OCI-LY7 (cell line): ENCODE results near the gene CCR8. TPM values are rescaled to one million over a fixed set of nuclear protein-coding genes. Genes with fewer than 3 reads are reported as not detected.

Experiments
- BruUV-seq: library from RNA; stranded (reverse); fragments of 400-500 nt; replicated peaks from 2 replicates; lab custom pipeline; 2021; lab: Mats Ljungman, UMichigan
- CTCF ChIA-PET: fragments of 300-600 bp; sonication (Branson Sonifier 250); formaldehyde crosslinking; loops from one replicate; lab custom pipeline; 2022; ENCODE audit warnings: antibody characterized with exemption; ENCODE audit not compliant: unreplicated experiment; lab: Charles Lee
- POLR2A ChIA-PET: fragments of 300-600 bp; sonication (Branson Sonifier 250); formaldehyde crosslinking; loops from one replicate; lab custom pipeline; 2022; ENCODE audit warnings: antibody characterized with exemption; lab: Charles Lee
- DNase-seq: peaks from one replicate; pipeline ENCODE4 v3.0.0-alpha.2; 2015; ENCODE audit warnings: low spot score
- H2AFZ ChIP-seq: fragments of 200-600 bp; sonication (generic), shearing (Covaris generic); 2 replicates; pipeline ENCODE4 v1.6.1; 2014; ENCODE audit warnings: mild to moderate bottlenecking, antibody characterized with exemption, low read length, moderate library complexity
- H3K27ac ChIP-seq: fragments of 200-600 bp; sonication (generic); 2 replicates; pipeline ENCODE4 v1.5.1; 2014; ENCODE audit warnings: mixed run types, low read depth, mild to moderate bottlenecking, moderate library complexity, low read length, inconsistent platforms; ENCODE audit not compliant: poor library complexity, severe bottlenecking
- H3K36me3 ChIP-seq: fragments of 200-600 bp; sonication (generic); 2 replicates; pipeline ENCODE4 v1.6.1; 2014; ENCODE audit warnings: mild to moderate bottlenecking, antibody characterized with exemption, low read length, moderate library complexity, mixed read lengths; ENCODE audit not compliant: insufficient read depth
- H3K4me1 ChIP-seq: fragments of 200-600 bp; sonication (generic); 2 replicates; pipeline ENCODE4 v1.5.1; 2014; ENCODE audit warnings: mild to moderate bottlenecking, low read length; ENCODE audit not compliant: insufficient read depth, poor library complexity, severe bottlenecking
- H3K4me2 ChIP-seq: fragments of 200-600 bp; sonication (generic); 2 replicates; pipeline ENCODE4 v1.6.1; 2014; ENCODE audit warnings: mild to moderate bottlenecking, low read length
- H3K4me3 ChIP-seq: fragments of 200-600 bp; sonication (generic); 2 replicates; pipeline ENCODE4 v1.5.1; 2014; ENCODE audit warnings: mild to moderate bottlenecking, low read depth, low read length; ENCODE audit not compliant: poor library complexity, severe bottlenecking
- H3K79me2 ChIP-seq: fragments of 200-600 bp; sonication (generic); 2 replicates; pipeline ENCODE4 v1.6.1; 2016; ENCODE audit warnings: low read depth, mild to moderate bottlenecking, low read length, moderate library complexity, mixed read lengths; ENCODE audit not compliant: insufficient read depth
- H3K9me2 ChIP-seq: fragments of 200-600 bp; sonication (generic); 2 replicates; pipeline ENCODE4 v1.6.1; 2016; ENCODE audit warnings: mild to moderate bottlenecking, low read length, mixed read lengths; ENCODE audit not compliant: insufficient read depth
- H3K9me3 ChIP-seq: fragments of 200-600 bp; sonication (generic); 2 replicates; pipeline ENCODE4 v1.6.1; 2014; ENCODE audit warnings: mild to moderate bottlenecking, mixed run types, low read length, mixed read lengths
- H4K20me1 ChIP-seq: fragments of 200-600 bp; sonication (generic); 2 replicates; pipeline ENCODE4 v1.6.1; 2014; ENCODE audit warnings: mild to moderate bottlenecking, antibody characterized with exemption, low read length, moderate library complexity, mixed read lengths; ENCODE audit not compliant: insufficient read depth
- CTCF ChIP-seq: fragments of 200-600 bp; sonication (generic); conservative IDR thresholded peaks from 2 replicates; pipeline ENCODE4 v1.5.1; 2014; ENCODE audit warnings: mild to moderate bottlenecking, antibody characterized with exemption, low read length, moderate library complexity, mixed read lengths
- EZH2phosphoT487 ChIP-seq: fragments of 200-600 bp; sonication (generic); IDR thresholded peaks from 2 replicates; pipeline ENCODE4 v1.6.1; 2018; ENCODE audit warnings: low read depth, borderline replicate concordance, mild to moderate bottlenecking, mixed run types, antibody characterized with exemption, low read length, moderate library complexity, mixed read lengths
- intact Hi-C: fragments of 100-400 bp; cut with micrococcal nuclease; formaldehyde crosslinking; loops from one replicate; pipeline ENCODE4 v1.10.0; 2022; ENCODE audit not compliant: unreplicated experiment
- total RNA-seq, 2 experiments: library from RNA; depleted of rRNA in 1 of 2; stranded (reverse); fragments of >200 nt in 1 of 2; shearing (Covaris generic) in 1 of 2; gene quantifications; 2 replicates each; pipeline ENCODE4 v1.2.3, GENCODE V29; 2014 to 2022

CCR8 gene
- total RNA-seq, 2 experiments from 2014 or later = not detected

GRCh38 chr3:39280571-39280970 is 48.9 kb upstream of the CCR8 start:
- TF ChIP-seq EZH2phosphoT487 (no peak), CTCF (no peak)
- peaks cover 30% of the 10 kb centered on the region for H3K4me1 ChIP-seq
- BruUV-seq = no TSS peak
- no peak for DNase-seq
- H3K79me2 ChIP-seq = no peaks in the 10 kb centered on the region
- intact Hi-C loops = no loop called here
- no peak overlapping the region for H3K4me3 ChIP-seq
- ChIA-PET POLR2A (interaction anchor here (1.1 to 1.5 kb wide), 4 partner anchors 18 to 89 kb away, joined by 3 to 4 read pairs (median 4); no protein-coding TSS in a partner anchor), CTCF (interaction anchor here (0.9 to 1.1 kb wide), 2 partner anchors 88 to 90 kb away, joined by 3 read pairs; partner anchors contain the start of gene XIRP1)
- H3K9me2 ChIP-seq = no peaks in the 10 kb centered on the region
- H4K20me1 ChIP-seq = no peaks in the 10 kb centered on the region
- H3K4me2 ChIP-seq = no peak overlapping the region
- H3K27ac ChIP-seq = no peak overlapping the region
- H3K9me3 ChIP-seq = no peaks in the 10 kb centered on the region
- H2AFZ ChIP-seq = 0 out of 2 replicates have a peak overlapping the region, but pooled peaks have one; percentile 28
- H3K36me3 ChIP-seq = no peaks in the 10 kb centered on the region

GRCh38 chr3:39281533-39281932 is 48.0 kb upstream of the CCR8 start:
- Histone ChIP-seq H3K4me2 (peak overlapping the region; percentile 41), H3K4me3 (no peak overlapping the region), H3K27ac (no peak overlapping the region), H3K9me3 (no peaks in the 10 kb centered on the region), H3K4me1 (peaks cover 31% of the 10 kb centered on the region), H3K9me2 (no peaks in the 10 kb centered on the region), H3K36me3 (no peaks in the 10 kb centered on the region), H3K79me2 (no peaks in the 10 kb centered on the region), H2AFZ (peak overlapping the region; percentile 9; the same call in 1 of the 2 replicates), H4K20me1 (no peaks in the 10 kb centered on the region)
- TF ChIP-seq EZH2phosphoT487 (no peak), CTCF (no peak)
- ChIA-PET CTCF (no interaction called here), POLR2A (interaction anchor here (0.7 to 1.0 kb wide), 3 partner anchors 18 to 67 kb away, joined by 3 read pairs; no protein-coding TSS in a partner anchor)
- BruUV-seq = no TSS peak
- intact Hi-C loops = no loop called here
- DNase-seq = peak; percentile 27

GRCh38 chr3:39282057-39282456 is 47.5 kb upstream of the CCR8 start:
- Histone ChIP-seq H3K27ac (no peak overlapping the region), H3K9me3 (no peaks in the 10 kb centered on the region), H3K79me2 (no peaks in the 10 kb centered on the region), H3K4me1 (peaks cover 36% of the 10 kb centered on the region), H3K4me2 (peak overlapping the region; percentile 41; the same call in 1 of the 2 replicates), H3K36me3 (no peaks in the 10 kb centered on the region), H3K4me3 (no peak overlapping the region), H2AFZ (peak overlapping the region; percentile 9; the same call in 1 of the 2 replicates), H4K20me1 (no peaks in the 10 kb centered on the region), H3K9me2 (no peaks in the 10 kb centered on the region)
- BruUV-seq = no TSS peak
- POLR2A ChIA-PET = interaction anchor here (1.0 kb wide), 1 partner anchor 18 kb away, joined by 3 read pairs; no protein-coding TSS in a partner anchor
- CTCF ChIA-PET = no interaction called here
- intact Hi-C loops = no loop called here
- no peak for DNase-seq
- no peak for TF ChIP-seq EZH2phosphoT487
- TF ChIP-seq CTCF = no peak
